Panc1 (cell line): ENCODE measurements around the gene LSM5. TPM values are rescaled to one million over a fixed set of nuclear protein-coding genes. Genes with fewer than 3 reads are reported as not detected.

Experiments
- ATAC-seq: fragments of 200-7000 bp; cut with Tn5 transposase; 2 replicates; pipeline ENCODE4 v1.9.1; 2020; ENCODE audit warnings: mild to moderate bottlenecking, moderate library complexity
- BruUV-seq: library from RNA; stranded (reverse); fragments of 400-500 nt; replicated peaks from 2 replicates; lab custom pipeline; 2021; lab: Mats Ljungman, UMichigan
- CTCF ChIA-PET: fragments of 300-600 bp; sonication (Branson Sonifier 250); formaldehyde crosslinking; loops from one replicate; lab custom pipeline; 2022; ENCODE audit warnings: antibody characterized with exemption; lab: Charles Lee
- POLR2A ChIA-PET: fragments of 300-600 bp; sonication (Branson Sonifier 250); formaldehyde crosslinking; loops from one replicate; lab custom pipeline; 2022; ENCODE audit warnings: antibody characterized with exemption; lab: Charles Lee
- DNase-seq: peaks from one replicate; pipeline ENCODE4 v3.0.0-alpha.2; 2010; ENCODE audit warnings: low read depth, low spot score
- H3K27ac ChIP-seq: 2 replicates; pipeline ENCODE4 v1.5.1; 2011; ENCODE audit warnings: mild to moderate bottlenecking, low read length, inconsistent platforms
- H3K27me3 ChIP-seq: fragments of 200-500 bp; sonication (Bioruptor generic); 2 replicates; pipeline ENCODE4 v1.6.0; 2014; ENCODE audit warnings: low read length, inconsistent platforms; ENCODE audit not compliant: control insufficient read depth, insufficient read depth
- H3K36me3 ChIP-seq: fragments of 200-500 bp; sonication (Bioruptor generic); 2 replicates; pipeline ENCODE4 v1.5.1; 2014; ENCODE audit warnings: inconsistent platforms, mild to moderate bottlenecking, low read length, moderate library complexity; ENCODE audit not compliant: control insufficient read depth, insufficient read depth
- H3K4me1 ChIP-seq: 2 replicates; pipeline ENCODE4 v1.5.1; 2011; ENCODE audit warnings: inconsistent platforms, mild to moderate bottlenecking, low read length, moderate library complexity; ENCODE audit not compliant: control insufficient read depth, insufficient read depth
- H3K4me3 ChIP-seq, 2 experiments: 2 replicates each; pipeline ENCODE4 v1.5.1; 2011 to 2012; ENCODE audit warnings: low read depth in 2 of 2, low read length in 2 of 2, mild to moderate bottlenecking in 2 of 2, inconsistent platforms in 1 of 2, moderate library complexity in 1 of 2
- H3K9me3 ChIP-seq: fragments of 200-500 bp; sonication (Bioruptor generic); 2 replicates; pipeline ENCODE4 v1.5.1; 2014; ENCODE audit warnings: low read depth, mild to moderate bottlenecking, inconsistent platforms, low read length, moderate library complexity; ENCODE audit not compliant: control insufficient read depth, insufficient read depth
- POLR2AphosphoS5 ChIP-seq: IDR thresholded peaks from 2 replicates; pipeline ENCODE4 v1.6.1; 2012; ENCODE audit warnings: mild to moderate bottlenecking, low read depth, low read length, moderate library complexity
- REST ChIP-seq, 2 experiments: IDR thresholded peaks; 2 replicates each; pipeline ENCODE4 v1.6.1; 2011 to 2012; ENCODE audit warnings: low read depth in 2 of 2, control low read depth in 1 of 2, low read length in 1 of 2, mild to moderate bottlenecking in 1 of 2, moderate library complexity in 1 of 2; ENCODE audit not compliant: insufficient read depth in 1 of 2
- SIN3A ChIP-seq: IDR thresholded peaks from 2 replicates; pipeline ENCODE4 v1.6.1; 2012; ENCODE audit warnings: low read depth, mild to moderate bottlenecking, low read length, moderate library complexity, borderline replicate concordance; ENCODE audit not compliant: insufficient read depth
- TCF7L2 ChIP-seq: IDR thresholded peaks from 2 replicates; pipeline ENCODE4 v1.6.1; 2011; ENCODE audit warnings: mild to moderate bottlenecking, low read depth, low read length, inconsistent platforms
- in situ Hi-C: cut with HindIII; loops from 2 replicates; pipeline ENCODE4 v1.10.0; 2016; ENCODE audit warnings: low sequenced_read_pairs, low pct_unique_long_range_greater_than_20kb
- intact Hi-C: fragments of 100-400 bp; cut with micrococcal nuclease; formaldehyde crosslinking; loops from one replicate; pipeline ENCODE4 v1.10.0; 2022; ENCODE audit not compliant: unreplicated experiment
- total RNA-seq: library from RNA; stranded (reverse); gene quantifications from one replicate; pipeline ENCODE4 v1.2.1, GENCODE V29; 2021; ENCODE audit not compliant: unreplicated experiment
- TF ChIP-seq, protein P1 (sequence below): fragments of 450-650 bp; IDR thresholded peaks from 2 replicates; pipeline ENCODE4 v1.5.1; 2017; ENCODE audit warnings: mild to moderate bottlenecking

Gene LSM5
- total RNA-seq, 1 experiment from 2014 or later: 109 TPM

DNA sequence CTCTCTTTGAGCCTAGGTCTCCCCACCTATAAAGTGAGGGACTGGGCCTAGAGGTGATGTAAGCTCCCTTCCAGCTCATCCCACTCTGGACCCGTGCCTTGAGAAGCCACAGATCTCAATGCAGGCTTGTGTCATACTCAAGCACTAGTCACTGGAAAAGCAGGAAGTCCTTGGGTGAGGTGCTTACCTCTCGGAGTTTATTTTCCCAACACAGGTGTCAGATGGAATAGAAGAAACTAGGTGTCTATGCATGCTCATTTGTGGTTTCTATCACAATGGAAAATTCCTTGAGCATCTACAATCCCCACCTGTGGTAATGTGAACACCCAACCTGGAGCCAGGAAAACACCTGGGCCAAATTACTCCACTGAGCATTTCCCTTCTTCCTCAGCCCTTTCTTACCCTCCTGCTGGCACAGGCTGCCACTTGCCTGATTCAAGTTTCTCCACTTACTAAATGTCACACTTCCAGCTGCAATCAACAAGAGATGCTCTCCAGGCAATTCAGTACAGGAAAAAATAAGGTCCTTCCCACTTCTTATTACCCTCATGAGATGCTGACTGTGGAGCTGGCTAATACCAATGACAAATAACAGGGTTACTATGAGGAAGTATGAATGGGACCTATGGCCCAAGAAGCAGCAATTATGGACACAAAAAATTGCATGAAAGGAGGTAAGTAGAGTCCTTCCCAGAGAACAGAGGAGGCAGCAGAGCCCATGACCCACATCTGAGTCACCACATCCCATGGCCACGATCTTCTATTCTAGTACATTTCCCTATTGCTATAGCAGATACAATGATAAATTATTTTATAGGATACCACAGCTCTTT is 13.1 kb downstream of the LSM5 start:
- DNase-seq (no peak), ATAC-seq (no peak)
- Histone ChIP-seq H3K27ac (no peak overlapping the region), H3K27me3 (no peaks in the 10 kb centered on the region; the same call in 1 of the 2 replicates), H3K36me3 (no peaks in the 10 kb centered on the region), H3K4me3 (no peak overlapping the region), H3K4me1 (no peaks in the 10 kb centered on the region; the same call in 1 of the 2 replicates), H3K9me3 (no peaks in the 10 kb centered on the region)
- CTCF ChIA-PET: no interaction called here
- intact Hi-C loops: loop anchor here (5.0 kb wide), 1 partner anchor 130 kb away; no protein-coding TSS in a partner anchor
- in situ Hi-C loops: no loop called here
- TF ChIP-seq, protein P1, sequence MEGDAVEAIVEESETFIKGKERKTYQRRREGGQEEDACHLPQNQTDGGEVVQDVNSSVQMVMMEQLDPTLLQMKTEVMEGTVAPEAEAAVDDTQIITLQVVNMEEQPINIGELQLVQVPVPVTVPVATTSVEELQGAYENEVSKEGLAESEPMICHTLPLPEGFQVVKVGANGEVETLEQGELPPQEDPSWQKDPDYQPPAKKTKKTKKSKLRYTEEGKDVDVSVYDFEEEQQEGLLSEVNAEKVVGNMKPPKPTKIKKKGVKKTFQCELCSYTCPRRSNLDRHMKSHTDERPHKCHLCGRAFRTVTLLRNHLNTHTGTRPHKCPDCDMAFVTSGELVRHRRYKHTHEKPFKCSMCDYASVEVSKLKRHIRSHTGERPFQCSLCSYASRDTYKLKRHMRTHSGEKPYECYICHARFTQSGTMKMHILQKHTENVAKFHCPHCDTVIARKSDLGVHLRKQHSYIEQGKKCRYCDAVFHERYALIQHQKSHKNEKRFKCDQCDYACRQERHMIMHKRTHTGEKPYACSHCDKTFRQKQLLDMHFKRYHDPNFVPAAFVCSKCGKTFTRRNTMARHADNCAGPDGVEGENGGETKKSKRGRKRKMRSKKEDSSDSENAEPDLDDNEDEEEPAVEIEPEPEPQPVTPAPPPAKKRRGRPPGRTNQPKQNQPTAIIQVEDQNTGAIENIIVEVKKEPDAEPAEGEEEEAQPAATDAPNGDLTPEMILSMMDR: no peak
- TF ChIP-seq SIN3A (no peak), REST (IDR thresholded peaks at IDR 0.05; ENCODE audit: insufficient read depth in 1 of 2, low read depth in 2 of 2, low read length in 1 of 2) (no peak), POLR2AphosphoS5 (no peak), TCF7L2 (no peak)
- no TSS peak for BruUV-seq
- POLR2A ChIA-PET: no interaction called here

DNA sequence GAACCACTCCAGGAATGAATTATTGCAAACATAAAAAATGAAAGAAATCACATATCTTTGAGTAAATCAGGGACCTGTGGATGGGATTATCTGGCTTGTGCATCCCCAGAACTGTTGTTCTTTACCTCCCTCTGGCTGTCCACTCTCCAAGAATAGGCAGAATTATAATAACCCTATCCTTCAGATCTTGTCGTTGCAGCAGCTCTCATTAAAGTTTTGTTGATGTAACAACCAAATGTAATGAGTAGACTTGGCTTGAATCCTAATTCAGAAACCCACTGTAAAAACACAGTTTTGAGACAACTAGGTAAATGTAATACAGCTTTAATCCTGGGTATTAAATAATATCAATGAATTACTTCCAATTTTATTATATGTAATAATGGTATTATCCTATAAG is 16.2 kb downstream of the LSM5 start:
- Histone ChIP-seq H3K27me3 (no peaks in the 10 kb centered on the region), H3K4me1 (no peaks in the 10 kb centered on the region), H3K4me3 (no peak overlapping the region), H3K27ac (no peak overlapping the region), H3K36me3 (no peaks in the 10 kb centered on the region), H3K9me3 (no peaks in the 10 kb centered on the region)
- CTCF ChIA-PET: no interaction called here
- DNase-seq: no peak
- in situ Hi-C loops: no loop called here
- no peak for ATAC-seq
- TF ChIP-seq SIN3A: no peak
- no peak for TF ChIP-seq POLR2AphosphoS5
- TF ChIP-seq, protein P1: no peak
- TF ChIP-seq TCF7L2: no peak
- no peak for TF ChIP-seq REST (IDR thresholded peaks at IDR 0.05; ENCODE audit: insufficient read depth in 1 of 2, low read depth in 2 of 2, low read length in 1 of 2)
- BruUV-seq: no TSS peak
- intact Hi-C loops: no loop called here
- POLR2A ChIA-PET: no interaction called here
